Heart left ventricle (tissue), 13 donors: ENCODE data around the gene DNAJB2.

Experiments
- CTCF ChIP-seq, 12 donors: fragments of 200-600 bp; sonication (generic) in 4 of 12; IDR thresholded peaks; one replicate each; pipeline versions ENCODE4 v1.5.0 to v1.8.0; 2018 to 2022; ENCODE audit warnings: antibody characterized with exemption in 12 of 12, mild to moderate bottlenecking in 5 of 12
- POLR2A ChIP-seq, 2 donors: fragments of 450-650 bp; IDR thresholded peaks; one replicate each; pipeline ENCODE4 v1.6.1; 2017; ENCODE audit warnings: antibody characterized with exemption in 2 of 2, mild to moderate bottlenecking in 2 of 2, moderate library complexity in 2 of 2
- donor health status: ischemic (EF 13 %, LVEDD 7.1; RV severe dilation, severe dysfunction).
- donor health status: DM: no; HTN: yes; CAD: no.
- donor health status: DM: no; HTN: no; CAD: no.
- donor health status: ischemic (EF 25% LVEDD 6.9; RV normal size, moderate dysfunction).
- donor health status: ischemic (EF 25% LVEDD 5.7; RV mildly dilated, moderate dysfunction).
- donor health status: ischemic (EF 35%, LVEDD 5.7; RV mildly dilated, moderate dysfunction).
- donor health status: nonischemic (EF 11% LVEDD 7.7; RV severe dilation, severe dysfunction).
- donor health status: DM: yes; HTN: yes; CAD: no.
- donor health status: PGD.
- donor health status: ischemic (EF 29% LVEDD 5.4; RV normal size, mild dysfunction).
- donor health status: nonischemic (EF 23%, LVEDD 6.1; RV moderate dilation, normal function).

GRCh38 chr2:219331560-219332213 is 52.5 kb downstream of the DNAJB2 start:
- TF ChIP-seq CTCF (IDR thresholded peaks at IDR 0.05) = no peak
- TF ChIP-seq POLR2A (IDR thresholded peaks at IDR 0.05) = no peak
